GM12878 (cell line): ENCODE results near the gene MSH3. TPM values are rescaled to one million over a fixed set of nuclear protein-coding genes. Genes with fewer than 3 reads are reported as not detected.

Experiments
- CUX1 ChIP-seq: IDR thresholded peaks from 2 replicates; pipeline ENCODE4 v1.6.1; 2012; ENCODE audit warnings: improper control_type of control experiment, low read depth, low read length; ENCODE audit not compliant: insufficient replicate concordance
- E4F1 ChIP-seq: fragments of 450-650 bp; IDR thresholded peaks from 2 replicates; pipeline ENCODE4 v1.6.1; 2018; ENCODE audit warnings: borderline replicate concordance, mild to moderate bottlenecking; ENCODE audit not compliant: partially characterized antibody
- ESRRA ChIP-seq: IDR thresholded peaks from 2 replicates; pipeline ENCODE4 v1.6.1; 2012; ENCODE audit warnings: mild to moderate bottlenecking, low read length, improper control_type of control experiment
- HDAC2 ChIP-seq: fragments of 200-600 bp; sonication (generic); IDR thresholded peaks from 2 replicates; pipeline ENCODE4 v1.6.1; 2017
- IRF4 ChIP-seq: IDR thresholded peaks from 2 replicates; pipeline ENCODE4 v1.6.1; 2011; ENCODE audit warnings: low read depth, low read length
- JUND ChIP-seq: IDR thresholded peaks from 2 replicates; pipeline ENCODE4 v1.6.1; 2012; ENCODE audit warnings: low read depth, mild to moderate bottlenecking, low read length, improper control_type of control experiment, moderate library complexity
- STAT1 ChIP-seq: fragments of 450-650 bp; conservative IDR thresholded peaks from 2 replicates; pipeline ENCODE4 v1.6.1; 2014; ENCODE audit warnings: antibody characterized with exemption, mild to moderate bottlenecking
- YBX1 ChIP-seq: fragments of 450-650 bp; IDR thresholded peaks from 2 replicates; pipeline ENCODE4 v1.6.1; 2016; ENCODE audit warnings: antibody characterized with exemption
- ZNF384 ChIP-seq: IDR thresholded peaks from 2 replicates; pipeline ENCODE4 v1.6.1; 2012; ENCODE audit warnings: low read depth, mild to moderate bottlenecking, low read length, improper control_type of control experiment, borderline replicate concordance
- polyA plus RNA-seq, 11 experiments: library from polyadenylated mRNA; depleted of rRNA in 4 of 11; unstranded in 6 of 11; stranded (reverse) in 5 of 11; fragments of >200 nt; fragmentation: Nextera tagmentation in 4 of 11; fragmentation: Illumina TruSeq in 1 of 11; extraction: Ambion mirVana in 4 of 11; extraction: Trizol in 1 of 11; gene quantifications; 1 replicate in 1 of 11; 2 replicates in 10 of 11; pipeline versions ENCODE4 v1.2.1 to v1.2.3, GENCODE V29; 2011 to 2016; ENCODE audit warnings: inconsistent platforms in 2 of 11, missing spikeins in 2 of 11, low read depth in 1 of 11
- total RNA-seq, 4 experiments: library from RNA; depleted of rRNA in 3 of 4; stranded (reverse); fragments of >200 nt in 3 of 4; fragmentation: Illumina TruSeq in 1 of 4; extraction: Trizol in 1 of 4; gene quantifications; 2 replicates each; pipeline versions ENCODE4 v1.2.1 to v1.2.3, GENCODE V29; 2013 to 2021

Gene MSH3
- total and polyA plus RNA-seq, 10 of the 15 experiments (the other 5 are each of a cell fraction or from before 2014, with no cell fraction given) = 4.7 to 17.5 (median 12.2) TPM

DNA sequence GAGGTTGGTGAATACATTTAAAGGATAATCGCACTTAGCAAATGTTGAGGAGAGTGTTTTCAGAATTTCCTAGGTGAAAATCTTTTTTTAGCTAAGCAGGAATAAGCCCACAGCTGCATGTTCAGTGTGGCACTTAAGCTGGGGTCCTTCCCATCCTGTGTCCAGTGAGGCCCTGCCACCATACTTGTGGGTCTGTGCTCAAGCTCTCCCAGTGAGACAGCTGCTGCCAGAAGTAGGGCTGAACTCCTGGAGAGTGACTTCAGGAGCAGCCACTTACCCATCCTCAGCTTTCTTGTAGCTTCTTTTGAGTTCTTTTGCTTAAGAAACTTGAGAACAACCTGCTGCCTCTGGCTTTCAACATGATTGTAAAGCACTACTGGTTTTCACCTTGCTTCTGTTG lies 110.3 kb downstream of the MSH3 start (continued):
- no peak for TF ChIP-seq JUND
- no peak for TF ChIP-seq IRF4
- no peak for TF ChIP-seq STAT1
- no peak for TF ChIP-seq ESRRA
- TF ChIP-seq E4F1 = no peak
- no peak for TF ChIP-seq ZNF384
- TF ChIP-seq CUX1 = no peak
- TF ChIP-seq YBX1 = no peak
- TF ChIP-seq HDAC2 = no peak
